Umbilical cord (tissue), 2 donors: ENCODE data around the gene RNU1-3. TPM values are rescaled to one million over a fixed set of nuclear protein-coding genes. Genes with fewer than 3 reads are reported as not detected.
"Not testable (repeated sequence)": the region's sequence is repeated elsewhere in the genome, so short reads cannot be mapped to it uniquely, and the experiment has no call there.

ENCODE experiments used
- DNase-seq: peaks from one replicate; pipeline ENCODE4 v3.0.0-alpha.2; 2015; ENCODE audit warnings: low spot score
- total RNA-seq: library from RNA; depleted of rRNA; stranded (reverse); fragments of >200 nt; gene quantifications from one replicate; pipeline ENCODE4 v1.2.3, GENCODE V29; 2014; ENCODE audit warnings: low replicate concordance; ENCODE audit not compliant: insufficient read depth

Gene RNU1-3
- total RNA-seq, 1 donor from 2014 or later = under 0.01 TPM

GRCh38 chr1:16656981-16657683 is 9.6 kb downstream of the RNU1-3 start:
- DNase-seq = not testable (repeated sequence)

GRCh38 chr1:16656574-16656973 is 10.2 kb downstream of the RNU1-3 start:
- DNase-seq = not testable (repeated sequence)

GRCh38 chr1:16651560-16651959 is 15.2 kb downstream of the RNU1-3 start:
- DNase-seq = not testable (repeated sequence)

GRCh38 chr1:16649960-16650359 is 16.8 kb downstream of the RNU1-3 start:
- not testable (repeated sequence) for DNase-seq

GRCh38 chr1:16649390-16649789 is 17.4 kb downstream of the RNU1-3 start:
- not testable (repeated sequence) for DNase-seq

GRCh38 chr1:16648756-16649155 is 18.0 kb downstream of the RNU1-3 start:
- not testable (repeated sequence) for DNase-seq

- DNase-seq = not testable (repeated sequence)
Observed at GRCh38 chr1:16648250-16648649, 18.5 kb downstream of the RNU1-3 start.

GRCh38 chr1:16647179-16648176 is 19.3 kb downstream of the RNU1-3 start:
- DNase-seq = not testable (repeated sequence)

- not testable (repeated sequence) for DNase-seq
Observed at GRCh38 chr1:16646716-16647115, 20.0 kb downstream of the RNU1-3 start.

- DNase-seq = not testable (repeated sequence)
Observed at GRCh38 chr1:16646061-16646664, 20.6 kb downstream of the RNU1-3 start.

- not testable (repeated sequence) for DNase-seq
Observed at GRCh38 chr1:16645271-16646060, 21.3 kb downstream of the RNU1-3 start.

GRCh38 chr1:16644482-16645270 is 22.1 kb downstream of the RNU1-3 start:
- peak; percentile 98 for DNase-seq

- DNase-seq = no peak
Observed at GRCh38 chr1:16644193-16644481, 22.6 kb downstream of the RNU1-3 start.

- DNase-seq = not testable (repeated sequence)
Observed at GRCh38 chr1:16643476-16644192, 23.1 kb downstream of the RNU1-3 start.

- DNase-seq = not testable (repeated sequence)
Observed at GRCh38 chr1:16643001-16643411, 23.7 kb downstream of the RNU1-3 start.

- not testable (repeated sequence) for DNase-seq
Observed at GRCh38 chr1:16642025-16642966, 24.5 kb downstream of the RNU1-3 start.

GRCh38 chr1:16641159-16641975 is 25.4 kb downstream of the RNU1-3 start:
- not testable (repeated sequence) for DNase-seq
